Stimulated activated CD8-positive, alpha-beta memory T cell treated with anti-CD3 and anti-CD28 coated beads, Interleukin-4, amount 100 ng/mL, for 48 hours (primary cell): ENCODE data around the gene TVP23C.

Source experiments
- DNase-seq: peaks from one replicate; pipeline ENCODE4 v3.0.0-alpha.2; 2020

TVP23C gene

DNA sequence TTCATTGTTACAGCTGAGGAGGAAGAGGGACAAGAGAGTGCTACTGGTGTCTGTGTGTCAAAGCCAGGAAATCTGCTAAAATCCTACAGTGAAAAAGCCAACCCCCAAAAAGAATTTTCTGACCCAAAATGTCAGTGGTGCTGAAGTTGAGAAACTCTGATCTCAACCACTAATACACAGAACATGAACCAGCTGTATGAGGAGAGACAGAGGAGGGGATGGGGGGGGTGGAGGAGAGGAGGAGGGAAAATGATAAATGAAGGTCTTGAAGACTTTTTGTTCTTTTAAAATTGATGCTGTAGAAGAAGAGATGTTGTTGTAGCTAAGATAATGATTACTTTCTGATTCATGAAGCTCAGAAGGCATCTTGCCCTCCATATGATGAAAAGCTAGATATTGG, 68.5 kb downstream of the TVP23C start:
- no peak for DNase-seq

DNA sequence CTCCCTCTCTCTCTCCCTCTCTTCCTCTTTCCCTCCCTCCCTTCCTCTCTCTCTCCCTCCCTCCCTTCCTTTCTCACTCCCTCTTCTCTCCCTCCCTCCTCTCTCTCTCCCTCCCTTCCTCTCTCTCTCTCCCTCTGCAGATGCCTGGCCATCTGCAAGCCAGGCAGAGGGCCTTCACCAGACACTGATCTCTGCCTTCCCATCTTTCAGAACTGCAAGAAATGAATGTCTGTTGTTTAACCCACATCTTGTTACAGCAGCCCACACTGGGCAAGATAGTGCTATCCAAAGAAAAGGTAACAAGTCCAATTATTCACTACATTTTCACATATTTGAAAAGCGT, 69.6 kb downstream of the TVP23C start:
- no peak for DNase-seq

DNA sequence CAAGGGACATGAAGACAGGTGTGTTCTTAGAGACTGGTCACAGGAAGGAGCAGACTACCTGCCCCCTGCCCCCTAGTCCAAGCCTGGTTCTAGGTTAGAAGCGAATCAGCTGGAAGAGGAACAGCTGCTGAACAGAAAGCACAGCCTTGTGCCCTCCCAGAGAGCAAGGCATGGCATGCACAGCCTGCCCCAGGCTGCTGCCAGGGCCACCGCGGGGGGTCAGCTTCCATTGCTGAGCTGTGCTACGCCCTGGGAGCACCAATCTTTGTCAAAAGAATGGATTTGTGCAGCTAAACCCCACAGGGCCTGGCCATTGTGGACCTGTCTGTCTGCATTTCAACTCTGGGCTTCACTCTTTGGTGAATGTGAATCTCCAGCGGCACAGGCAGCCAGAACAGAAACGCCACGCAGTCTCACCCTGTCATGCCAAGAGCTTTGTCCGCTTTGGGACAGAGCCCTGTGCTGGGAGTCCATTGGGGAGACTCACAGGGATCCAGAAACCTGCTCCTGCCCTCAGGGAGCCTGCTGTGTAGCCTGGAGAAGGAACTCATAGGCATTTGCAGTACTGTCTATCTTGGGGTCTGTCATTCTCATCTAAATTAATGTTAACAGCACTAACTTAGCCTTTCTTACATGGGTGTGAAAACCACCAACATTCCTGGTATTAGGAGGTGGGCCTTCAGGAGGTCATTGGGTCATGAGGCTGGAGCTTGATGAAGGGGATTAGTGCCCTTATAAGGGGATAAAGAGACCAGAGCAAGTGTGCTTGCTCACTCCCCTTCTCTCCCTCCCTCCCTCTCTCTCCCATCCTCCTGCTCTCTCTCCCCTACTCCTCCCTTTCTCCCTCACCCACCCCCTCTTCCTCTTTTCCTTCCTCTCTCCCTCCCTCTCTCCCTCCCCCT, 70.2 kb downstream of the TVP23C start:
- no peak for DNase-seq

DNA sequence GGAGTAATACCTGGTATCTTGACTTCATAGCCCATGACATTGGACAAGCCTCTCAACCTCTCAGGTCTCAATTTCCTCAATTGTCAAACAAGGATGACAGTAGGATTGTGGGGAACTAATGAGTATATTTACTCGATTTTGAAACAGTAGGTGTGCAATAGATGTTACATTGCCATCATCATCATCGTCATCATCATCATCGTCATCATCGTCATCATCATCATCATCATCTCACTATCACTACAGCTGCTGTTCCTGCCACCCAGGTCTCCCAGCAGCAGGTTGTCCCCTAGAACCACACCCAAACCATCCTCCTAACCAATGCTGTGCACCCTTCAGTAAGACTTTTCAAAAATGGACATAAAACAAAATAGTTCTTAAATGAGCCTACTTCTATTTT, 71.1 kb downstream of the TVP23C start:
- DNase-seq: no peak

DNA sequence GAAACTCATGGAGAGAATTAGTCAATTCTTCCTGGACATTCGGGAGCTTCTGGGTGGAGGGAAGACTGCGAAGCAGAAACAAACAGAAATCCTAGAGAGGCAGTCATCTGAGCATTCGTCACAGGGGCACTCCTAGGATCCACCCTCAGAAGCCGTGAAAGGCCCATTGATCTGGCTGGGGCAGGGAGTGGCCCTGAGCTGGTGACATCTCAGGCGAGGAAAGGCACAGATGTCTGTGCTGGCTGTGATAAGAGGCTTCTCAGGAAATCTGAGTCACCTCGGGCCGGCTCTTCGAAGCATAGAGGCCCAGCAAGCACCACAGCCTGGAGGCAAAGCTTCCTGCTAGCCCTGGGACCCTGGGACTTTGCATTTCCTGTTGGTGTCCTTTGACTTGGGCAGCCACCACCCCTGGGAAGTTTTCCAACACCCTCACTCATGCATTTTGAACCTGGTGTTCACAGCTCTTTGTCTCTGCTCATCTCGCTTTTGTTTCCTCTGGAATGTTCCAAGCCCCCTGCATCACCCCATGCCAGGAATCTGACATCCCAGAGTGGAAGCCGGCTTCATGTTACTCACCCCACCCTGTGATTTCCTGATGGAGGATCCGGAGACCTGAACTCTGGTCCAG, 72.5 kb downstream of the TVP23C start:
- DNase-seq: peak; percentile 64

DNA sequence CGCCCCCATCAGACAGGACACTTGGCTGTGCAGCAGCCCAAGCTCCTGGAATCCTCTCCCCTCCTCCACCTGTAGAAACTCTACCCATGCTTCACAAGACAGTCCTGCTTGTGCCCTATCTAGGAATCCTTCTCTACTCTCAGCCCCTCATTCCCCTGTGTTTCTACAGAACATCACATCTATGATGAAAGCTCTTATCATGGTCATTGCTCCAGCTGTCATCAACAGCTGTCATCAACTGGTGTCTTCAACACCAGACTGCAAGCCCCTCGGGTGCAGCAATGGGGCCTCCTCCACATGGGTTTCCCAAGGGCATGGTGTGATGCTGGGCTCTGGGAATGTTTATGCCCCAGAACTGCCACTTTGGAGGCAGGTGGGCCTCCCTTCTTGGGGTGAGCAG, 74.7 kb downstream of the TVP23C start:
- no peak for DNase-seq

DNA sequence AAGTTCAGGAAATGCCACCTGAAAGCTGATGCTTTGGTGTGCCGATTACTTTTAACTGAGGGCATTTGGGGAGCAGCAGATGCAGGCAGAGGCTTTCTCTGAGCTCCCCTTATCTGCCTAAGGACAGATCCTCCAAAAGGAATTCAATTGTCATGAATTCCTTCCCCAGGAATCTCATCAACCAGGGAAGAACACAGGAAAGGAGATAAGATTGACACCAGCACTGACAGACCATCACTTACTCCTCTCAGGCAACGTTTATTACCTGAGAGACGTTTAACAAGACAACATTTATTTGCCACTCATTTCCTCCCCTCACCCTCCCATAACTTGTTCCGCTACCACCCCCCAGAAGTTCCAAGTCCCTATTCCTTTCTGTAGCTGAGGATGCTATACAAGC, 78.2 kb downstream of the TVP23C start:
- no peak for DNase-seq

DNA sequence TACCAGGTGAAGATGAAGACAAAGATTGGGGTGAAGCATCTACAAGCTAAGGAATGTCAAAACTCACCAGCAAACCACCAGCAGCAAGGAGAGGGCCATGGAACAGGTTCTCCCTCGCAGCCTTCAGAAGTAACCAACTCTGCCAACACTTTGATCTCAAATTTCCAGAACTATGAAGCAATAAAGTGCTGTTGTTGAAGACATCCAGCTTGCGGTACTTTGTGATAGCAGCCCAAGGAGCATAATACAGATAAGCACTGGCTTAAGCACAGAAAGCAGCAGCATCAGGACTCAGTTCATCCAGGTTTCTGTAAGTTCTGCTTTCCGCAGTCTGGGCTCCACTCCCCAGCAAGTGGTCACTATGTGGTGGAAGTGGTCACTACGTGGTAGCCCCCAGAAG, 79.9 kb downstream of the TVP23C start:
- no peak for DNase-seq

DNA sequence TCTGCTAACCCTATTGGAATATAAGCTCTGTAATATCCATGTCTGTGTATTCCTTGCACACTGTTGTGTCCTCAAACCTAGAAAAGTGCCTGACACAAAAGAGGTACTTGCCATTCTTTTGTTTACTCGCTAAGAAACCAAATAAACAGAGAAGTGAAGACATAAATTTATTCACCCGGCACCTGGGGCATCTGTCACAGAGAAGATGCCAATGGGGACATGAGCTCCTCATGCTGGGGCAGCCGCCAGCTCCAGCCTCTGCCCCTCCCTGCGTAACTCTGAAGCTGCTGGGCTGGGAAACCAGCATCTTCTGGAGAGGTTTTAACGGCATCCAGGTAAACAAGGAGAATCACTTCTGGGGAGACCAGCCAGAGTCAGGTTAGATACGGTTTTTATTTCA, 80.8 kb downstream of the TVP23C start:
- DNase-seq: no peak

DNA sequence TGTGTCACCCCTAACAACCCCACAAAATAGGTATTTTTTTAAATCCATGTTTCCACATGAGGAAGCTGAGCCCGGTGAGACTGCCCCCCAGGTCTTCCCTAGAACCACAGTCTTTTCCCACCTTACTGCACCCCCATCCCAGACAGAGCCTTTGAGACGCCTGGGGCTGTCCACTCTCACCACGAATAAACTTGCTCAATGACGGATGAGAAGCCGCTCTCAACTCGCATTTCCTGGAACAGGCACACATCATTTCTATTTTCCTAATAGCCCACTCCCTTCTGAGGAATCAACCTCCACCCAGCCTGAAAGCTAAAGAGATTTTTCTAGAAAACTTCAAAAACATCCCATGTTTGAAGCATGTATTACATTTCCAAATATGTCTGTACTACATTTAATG, 81.8 kb downstream of the TVP23C start:
- DNase-seq: no peak

DNA sequence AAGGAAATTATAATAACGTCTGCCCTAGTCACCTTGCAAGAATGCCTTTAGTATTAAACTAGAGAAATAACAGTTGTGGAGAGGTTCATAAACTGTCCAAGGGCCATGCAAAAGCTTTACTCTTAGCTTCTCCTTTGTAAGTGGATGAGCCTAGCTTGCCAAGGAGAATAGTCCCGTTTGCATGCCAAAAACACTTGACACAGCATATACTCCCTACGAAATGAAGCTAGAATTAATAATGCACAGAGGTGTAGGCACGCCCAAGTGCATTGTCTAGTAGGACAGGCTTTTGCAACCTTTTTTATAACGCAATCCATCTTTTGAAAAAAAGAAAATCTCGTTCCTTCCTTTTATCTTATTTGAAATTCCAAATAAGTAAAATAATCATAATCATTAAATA, 83.1 kb downstream of the TVP23C start:
- no peak for DNase-seq

DNA sequence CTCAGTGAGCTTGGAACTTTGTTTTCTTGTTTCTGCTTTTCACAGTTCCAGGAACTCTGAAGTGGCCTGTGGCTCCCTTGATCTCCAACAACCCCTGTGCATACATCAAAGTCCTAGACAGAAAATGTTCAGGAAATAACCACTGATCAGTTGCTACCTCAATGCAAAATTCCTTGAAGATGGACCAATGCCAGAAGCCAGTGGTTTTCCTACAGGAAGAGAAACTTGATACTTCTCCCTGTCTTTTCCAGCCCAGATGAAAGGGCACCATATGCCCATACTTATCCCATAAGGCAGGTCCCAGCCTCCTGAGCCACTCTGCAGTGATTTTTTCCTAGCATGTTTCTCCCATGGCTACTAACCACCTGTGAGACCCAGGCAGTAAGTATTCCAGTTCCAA, 83.6 kb downstream of the TVP23C start:
- DNase-seq: no peak

DNA sequence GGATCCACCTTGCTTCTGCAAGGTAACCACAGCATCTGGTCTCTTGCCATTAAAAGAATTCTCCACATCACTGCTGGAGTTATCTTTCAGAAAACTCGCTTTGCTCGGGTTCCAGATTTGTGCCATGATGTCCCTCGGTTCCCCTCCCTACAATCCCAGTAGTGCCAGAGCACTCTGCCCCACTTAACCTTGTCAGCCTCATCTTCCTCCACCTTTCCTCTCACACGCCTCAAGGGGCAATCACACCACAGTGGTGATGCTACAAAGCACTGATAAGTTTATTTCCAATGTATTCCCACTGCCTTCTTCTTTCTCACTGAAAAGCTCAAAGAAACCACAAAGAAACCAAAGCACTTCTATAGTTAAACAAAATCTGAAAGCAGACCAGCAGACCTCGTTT, 84.4 kb downstream of the TVP23C start:
- no peak for DNase-seq

DNA sequence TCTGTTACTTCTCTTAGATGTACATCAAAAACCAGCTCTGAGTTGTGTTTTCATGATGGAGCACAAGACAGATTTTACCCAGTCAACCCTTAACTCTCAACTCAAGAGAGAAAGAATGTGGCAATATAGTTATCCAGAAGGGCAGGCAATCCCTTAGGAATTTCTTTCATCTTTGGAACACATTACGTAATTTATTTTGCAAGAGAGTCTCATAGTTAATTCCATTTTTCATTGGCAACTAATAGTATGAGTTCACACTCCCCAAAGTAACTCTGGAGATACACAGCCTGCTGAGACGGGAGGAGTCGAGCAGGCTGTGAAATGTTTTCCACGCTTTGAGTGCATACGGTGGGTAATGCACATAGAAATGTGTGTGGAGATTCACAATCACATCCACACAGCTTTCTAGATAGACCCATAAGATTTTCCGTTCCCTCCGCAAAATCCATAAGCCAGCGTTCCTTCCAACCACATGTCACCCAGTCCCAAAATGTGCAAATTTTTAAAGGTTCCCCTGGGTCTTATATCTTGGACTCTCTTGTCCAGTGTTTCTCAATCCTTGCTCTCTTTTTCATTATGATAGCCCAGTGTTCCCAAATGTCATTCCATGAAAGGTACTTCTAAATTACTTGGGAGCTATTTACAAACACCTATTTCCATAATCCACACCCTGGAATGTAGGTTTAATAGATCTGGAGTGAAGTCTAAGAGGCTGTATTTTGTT, 87.5 kb downstream of the TVP23C start:
- no peak for DNase-seq

DNA sequence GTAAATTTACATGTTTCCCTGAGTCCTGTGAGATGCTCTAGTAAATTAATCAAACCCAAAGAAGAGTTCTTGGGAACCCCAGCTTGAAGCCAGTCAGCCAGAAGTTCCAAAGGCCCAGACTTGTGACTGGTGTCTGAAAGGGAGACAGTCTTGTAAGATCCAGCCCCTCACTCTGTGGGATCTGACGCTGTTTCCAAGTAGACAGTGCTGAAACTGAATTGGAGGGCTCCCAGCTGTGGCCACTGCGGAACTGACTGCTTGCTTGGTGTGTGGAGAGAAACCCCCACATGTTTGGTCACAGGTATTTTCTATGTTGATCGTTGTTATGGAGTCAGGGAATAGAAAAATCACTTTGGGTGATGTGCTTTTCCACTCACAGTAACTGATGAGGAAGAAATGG, 90.4 kb downstream of the TVP23C start:
- DNase-seq: no peak

DNA sequence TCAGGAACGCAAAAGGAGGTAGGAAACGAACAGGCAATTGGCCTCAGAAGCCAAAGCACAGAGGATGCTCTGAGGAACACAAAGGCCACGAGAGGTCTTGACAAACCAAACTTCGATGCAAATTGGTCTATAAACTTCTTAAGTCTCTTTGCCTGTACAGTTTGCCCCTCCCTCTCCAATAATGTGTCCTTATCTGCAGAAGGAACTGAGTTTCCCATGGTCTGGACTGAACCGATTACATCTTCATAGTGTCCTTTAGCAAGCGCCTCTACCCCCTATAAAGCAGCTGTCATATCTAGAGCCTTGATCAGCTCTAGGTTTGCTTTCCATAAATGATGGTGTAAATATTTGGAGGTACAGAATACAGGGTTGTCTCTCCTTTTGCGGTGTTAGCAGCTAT, 92.7 kb downstream of the TVP23C start:
- no peak for DNase-seq

DNA sequence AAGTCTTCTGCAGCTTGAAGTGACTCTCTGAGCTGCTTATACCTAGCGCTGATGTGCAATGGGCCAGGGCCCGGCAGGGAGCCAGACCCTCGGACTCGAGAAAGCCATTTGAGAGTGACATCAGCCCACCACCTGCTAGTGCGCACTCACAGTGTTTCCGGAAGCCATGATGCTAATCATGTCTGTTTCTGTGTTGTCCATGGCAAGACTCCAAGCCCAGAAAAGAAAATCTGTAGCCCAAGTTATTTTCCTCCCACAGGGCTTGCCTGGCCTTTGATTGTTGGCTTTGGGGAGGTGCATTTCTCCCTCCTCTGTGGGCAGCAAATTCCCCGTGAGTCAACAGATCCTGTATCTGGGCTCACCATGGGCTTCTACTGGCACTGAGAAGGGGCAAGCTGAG, 94.0 kb downstream of the TVP23C start:
- DNase-seq: no peak

DNA sequence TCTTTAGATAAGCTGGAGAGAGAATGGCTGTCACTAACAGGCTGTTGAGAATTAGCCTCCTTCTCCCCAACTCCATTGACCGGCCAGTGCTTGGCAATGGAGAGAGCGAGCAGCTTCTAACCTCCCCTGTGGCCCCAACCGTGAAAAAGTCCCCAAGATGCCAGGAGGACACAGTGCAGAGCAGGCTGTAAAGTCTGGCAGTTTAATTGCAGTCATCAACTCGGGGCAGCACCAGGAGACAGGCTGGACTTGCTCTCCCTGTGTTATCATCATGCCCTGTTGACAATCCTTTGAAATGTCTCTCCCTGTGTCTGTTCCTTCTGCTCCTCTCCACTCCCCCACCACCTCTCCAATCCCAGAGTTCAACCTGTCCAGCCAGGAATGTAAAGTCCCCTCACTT, 95.2 kb downstream of the TVP23C start:
- no peak for DNase-seq

DNA sequence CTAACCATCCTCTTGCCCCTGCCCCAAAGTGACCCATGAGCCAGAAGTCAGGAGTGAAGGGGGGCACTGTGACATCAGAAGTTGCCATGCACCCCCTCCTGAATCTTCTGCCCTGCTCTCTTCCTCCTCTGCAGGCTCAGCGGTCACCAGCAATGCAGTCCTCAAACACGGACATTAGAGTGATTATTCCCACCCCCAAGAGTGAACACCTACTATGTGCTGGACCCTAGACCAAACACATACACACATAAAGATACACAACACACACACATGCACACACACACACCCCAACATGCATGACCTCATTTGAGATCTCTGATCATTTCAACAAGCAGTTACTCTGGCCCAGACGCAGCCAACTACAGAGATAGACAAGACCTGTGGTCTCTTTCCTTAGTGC, 95.7 kb downstream of the TVP23C start, which contains the start of gene CDRT4:
TSS of gene CDRT4 (minus strand) at position 30 of the 400 bp plus-strand sequence. CDS start 27,383 bp downstream, outside the sequence.
- DNase-seq: no peak

DNA sequence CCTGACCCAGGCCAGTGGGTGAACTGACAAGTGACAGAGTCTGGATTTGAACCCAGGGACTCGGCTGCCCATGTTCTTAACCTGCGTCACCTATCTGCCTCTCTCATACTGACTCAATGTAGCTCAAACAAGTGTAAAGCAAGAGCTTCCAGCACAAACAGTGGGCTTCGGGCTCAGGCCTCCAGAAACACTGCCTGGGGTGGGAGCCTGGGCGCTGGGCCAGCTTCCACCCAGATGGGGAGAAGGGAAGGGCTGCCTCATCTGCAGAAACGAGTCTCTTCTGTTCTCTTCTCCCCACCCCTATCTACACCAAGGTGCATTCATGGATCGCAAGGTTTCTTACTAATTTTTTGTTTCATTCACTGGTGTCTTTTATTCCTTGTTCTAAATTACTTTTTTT, 97.2 kb downstream of the TVP23C start:
- no peak for DNase-seq

DNA sequence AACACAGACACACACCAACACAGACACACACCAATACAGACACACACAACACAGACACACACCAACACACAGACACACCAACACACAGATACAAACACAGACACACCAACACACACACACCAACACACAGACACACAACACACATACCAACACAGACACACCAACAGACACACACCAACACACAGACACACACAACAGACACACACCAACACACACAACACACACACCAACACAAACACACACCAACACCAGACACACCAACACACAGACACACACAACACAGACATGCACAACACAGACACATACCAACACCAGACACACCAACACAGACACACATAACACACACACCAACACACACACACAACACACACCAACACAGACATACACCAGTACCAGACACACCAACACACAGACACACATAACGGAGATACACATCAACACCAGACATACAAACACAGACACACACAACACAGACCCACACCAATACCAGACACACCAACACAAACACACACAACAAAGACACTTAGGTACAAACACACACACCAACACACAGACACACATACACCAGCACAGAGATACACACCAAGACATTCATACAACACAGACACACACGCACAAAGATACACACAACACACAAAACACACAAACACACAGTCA, 98.1 kb downstream of the TVP23C start:
- no peak for DNase-seq

DNA sequence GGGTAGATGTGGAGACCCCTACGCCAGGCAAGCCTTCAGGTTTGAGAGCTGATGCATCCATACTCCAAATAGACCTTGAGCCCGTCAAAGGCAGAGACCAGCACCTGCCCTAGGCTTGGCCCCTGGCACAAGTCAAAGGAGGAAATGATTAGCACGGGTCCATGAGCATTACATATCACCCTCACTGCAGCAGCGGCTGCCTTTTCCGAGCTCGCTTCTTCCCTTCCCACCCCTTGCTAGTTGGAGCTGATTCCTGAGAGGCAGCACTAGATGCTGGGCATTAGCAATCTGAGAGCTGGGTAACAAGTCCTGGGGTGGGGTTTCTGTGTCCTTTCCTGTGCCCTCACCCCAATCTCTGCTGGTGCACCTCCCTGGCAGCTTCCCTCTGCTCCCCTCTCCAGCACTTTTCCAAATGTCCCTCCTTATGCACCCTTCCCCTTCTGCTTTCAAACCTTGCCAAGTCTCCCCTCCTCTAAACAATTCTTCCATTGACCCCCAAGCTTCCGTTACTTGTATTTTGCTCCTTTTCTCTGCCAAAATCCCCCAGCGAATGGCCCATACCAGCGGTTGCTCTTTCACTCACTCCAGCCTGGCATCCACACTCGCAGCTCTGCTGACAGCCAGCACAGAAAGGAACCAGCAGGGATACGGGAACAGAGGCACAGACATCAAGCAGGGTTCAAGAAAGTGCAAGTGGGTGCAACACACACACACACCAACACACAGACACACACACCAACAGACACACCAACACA, 98.9 kb downstream of the TVP23C start:
- DNase-seq: no peak
